ENCODE results near the gene KCNK13. TPM values are rescaled to one million over a fixed set of nuclear protein-coding genes. Genes with fewer than 3 reads are reported as not detected.

KCNK13 gene
- total RNA-seq, 1 donor from 2014 or later = not detected

DNA sequence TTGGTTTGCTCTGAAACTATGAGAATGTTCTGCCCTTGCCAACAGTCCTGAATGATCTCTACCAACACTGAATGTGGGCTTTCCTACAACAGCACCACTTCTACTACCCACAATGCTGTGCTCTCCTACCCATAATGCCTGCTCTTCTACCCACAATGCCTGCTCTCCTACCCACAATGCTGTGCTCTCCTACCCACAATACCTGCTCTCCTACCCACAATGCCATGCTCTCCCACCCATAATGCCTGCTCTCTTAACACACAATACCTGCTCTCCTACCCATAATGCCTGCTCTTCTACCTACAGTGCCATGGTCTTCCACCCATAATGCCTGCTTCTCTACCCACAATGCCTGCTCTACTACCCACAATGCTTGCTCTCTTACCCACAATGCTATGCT, 92.3 kb downstream of the KCNK13 start:
- no peak overlapping the region for H3K27ac ChIP-seq
- DNase-seq (ENCODE audit: extremely low spot score in 2 of 2) = no peak
- no peaks in the 10 kb centered on the region for H3K9me3 ChIP-seq
- H3K36me3 ChIP-seq = no peaks in the 10 kb centered on the region
- intact Hi-C loops (cut with DNase I) = no loop called here
- TF ChIP-seq POLR2A (IDR thresholded peaks at IDR 0.05) (no peak), CTCF (IDR thresholded peaks at IDR 0.05) (no peak), POLR2AphosphoS5 (IDR thresholded peaks at IDR 0.05; ENCODE audit: insufficient read depth in 1 of 2, low read depth in 1 of 2) (no peak)
- no peaks in the 10 kb centered on the region for H3K27me3 ChIP-seq
- no peaks in the 10 kb centered on the region for H3K4me1 ChIP-seq
- no peak overlapping the region for H3K4me3 ChIP-seq

GRCh38 chr14:90159146-90159545, 97.4 kb downstream of the KCNK13 start:
- DNase-seq (ENCODE audit: extremely low spot score in 2 of 2) = no peak
- Histone ChIP-seq H3K36me3 (no peaks in the 10 kb centered on the region), H3K4me3 (no peak overlapping the region), H3K9me3 (no peaks in the 10 kb centered on the region), H3K27me3 (no peaks in the 10 kb centered on the region), H3K4me1 (no peaks in the 10 kb centered on the region), H3K27ac (no peak overlapping the region)
- no peak for TF ChIP-seq POLR2AphosphoS5 (IDR thresholded peaks at IDR 0.05; ENCODE audit: insufficient read depth in 1 of 2, low read depth in 1 of 2)
- TF ChIP-seq CTCF (IDR thresholded peaks at IDR 0.05) = no peak
- no peak for TF ChIP-seq POLR2A (IDR thresholded peaks at IDR 0.05)
- intact Hi-C loops (cut with DNase I) = no loop called here

DNA sequence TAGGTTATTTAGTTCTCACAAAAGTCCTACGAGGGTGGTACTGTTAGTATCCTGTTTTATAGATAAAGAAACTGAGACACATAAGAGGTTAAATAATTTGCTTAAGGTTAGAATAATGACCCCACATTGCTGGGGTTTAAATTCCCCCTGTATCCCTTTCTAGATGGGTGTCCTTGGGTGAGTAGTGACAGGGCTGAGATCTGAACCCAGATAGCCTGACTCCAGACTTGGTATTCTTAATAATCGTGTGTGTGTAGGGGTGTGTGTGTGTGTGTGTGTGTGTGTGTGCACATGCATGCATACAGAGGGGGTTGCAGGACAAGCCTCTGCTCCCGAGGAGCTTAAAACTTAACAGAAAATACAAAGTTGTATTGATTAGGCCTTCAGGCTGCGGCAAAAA, 97.9 kb downstream of the KCNK13 start:
- no peaks in the 10 kb centered on the region for H3K36me3 ChIP-seq
- intact Hi-C loops (cut with DNase I) = no loop called here
- no peak overlapping the region for H3K4me3 ChIP-seq
- TF ChIP-seq CTCF (IDR thresholded peaks at IDR 0.05) (no peak), POLR2AphosphoS5 (IDR thresholded peaks at IDR 0.05; ENCODE audit: insufficient read depth in 1 of 2, low read depth in 1 of 2) (no peak), POLR2A (IDR thresholded peaks at IDR 0.05) (no peak)
- no peaks in the 10 kb centered on the region for H3K4me1 ChIP-seq
- H3K27ac ChIP-seq = no peak overlapping the region
- H3K27me3 ChIP-seq = no peaks in the 10 kb centered on the region
- no peaks in the 10 kb centered on the region for H3K9me3 ChIP-seq
- DNase-seq (ENCODE audit: extremely low spot score in 2 of 2) = no peak

GRCh38 chr14:90161129-90161528, 99.3 kb downstream of the KCNK13 start:
- Histone ChIP-seq H3K36me3 (no peaks in the 10 kb centered on the region), H3K9me3 (no peaks in the 10 kb centered on the region), H3K4me1 (no peaks in the 10 kb centered on the region), H3K4me3 (no peak overlapping the region), H3K27me3 (no peaks in the 10 kb centered on the region), H3K27ac (no peak overlapping the region)
- intact Hi-C loops (cut with DNase I) = no loop called here
- no peak for DNase-seq (ENCODE audit: extremely low spot score in 2 of 2)
- TF ChIP-seq POLR2A (IDR thresholded peaks at IDR 0.05) (no peak), POLR2AphosphoS5 (IDR thresholded peaks at IDR 0.05; ENCODE audit: insufficient read depth in 1 of 2, low read depth in 1 of 2) (no peak), CTCF (IDR thresholded peaks at IDR 0.05) (no peak)

DNA sequence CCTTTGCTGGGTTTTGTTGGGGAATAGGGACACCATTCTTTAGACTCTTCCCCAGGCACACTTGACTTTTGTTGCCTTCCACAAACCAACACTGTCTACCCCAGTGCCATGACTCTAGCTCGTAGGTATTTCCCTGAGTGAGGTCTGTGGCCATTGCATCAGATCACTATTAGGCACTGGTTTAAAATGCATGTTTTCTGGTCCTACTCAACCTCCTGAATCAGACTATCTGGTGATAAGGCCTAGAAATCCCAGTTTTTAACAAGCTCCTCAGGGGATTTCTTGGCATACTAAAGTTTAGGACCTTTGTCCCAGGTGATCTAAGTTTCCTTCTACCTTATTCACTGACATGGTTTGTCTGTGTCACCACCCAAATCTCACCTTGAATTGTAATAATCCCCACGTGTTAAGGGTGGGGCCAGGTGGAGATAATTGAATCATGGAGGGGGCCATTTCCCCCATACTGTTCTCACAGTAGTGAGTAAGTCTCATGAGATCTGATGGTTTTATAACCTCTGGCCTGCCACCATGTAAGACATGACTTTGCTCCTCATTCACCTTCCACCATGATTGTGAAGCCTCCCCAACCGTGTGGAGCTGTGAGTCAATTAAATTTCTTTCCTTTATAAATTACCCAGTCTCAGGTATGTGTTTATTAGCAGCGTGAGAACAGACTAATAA, 106.8 kb downstream of the KCNK13 start:
- intact Hi-C loops (cut with DNase I) = no loop called here
- Histone ChIP-seq H3K27me3 (no peaks in the 10 kb centered on the region), H3K36me3 (no peaks in the 10 kb centered on the region), H3K4me1 (no peaks in the 10 kb centered on the region), H3K27ac (no peak overlapping the region), H3K4me3 (no peak overlapping the region), H3K9me3 (no peaks in the 10 kb centered on the region)
- no peak for DNase-seq (ENCODE audit: extremely low spot score in 2 of 2)
- TF ChIP-seq CTCF (IDR thresholded peaks at IDR 0.05) (no peak), POLR2A (IDR thresholded peaks at IDR 0.05) (no peak), POLR2AphosphoS5 (IDR thresholded peaks at IDR 0.05; ENCODE audit: insufficient read depth in 1 of 2, low read depth in 1 of 2) (no peak)

All from vagina (tissue), 2 donors.